ENCODE results near the gene KLHL25.

DNA sequence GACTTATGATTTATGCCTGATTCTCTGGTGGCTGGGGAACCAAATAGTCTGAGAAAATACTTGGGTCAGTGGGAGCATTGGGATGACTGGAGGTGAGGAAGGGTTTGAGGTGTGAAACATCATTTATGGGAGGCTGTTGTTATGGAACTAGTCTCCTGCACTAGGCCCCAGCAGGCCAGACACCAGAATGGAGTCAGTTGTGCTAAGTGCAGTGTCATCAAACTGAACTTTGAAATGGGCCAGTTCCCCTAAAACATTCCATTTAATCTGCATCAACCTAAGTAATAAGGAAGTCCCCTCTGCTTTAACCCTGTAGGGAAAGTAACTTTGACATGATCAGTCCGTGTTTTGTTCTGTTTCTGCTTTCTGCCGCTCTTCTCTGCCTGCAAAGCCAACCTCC, 44.9 kb upstream of the KLHL25 start:
- no peak for TF ChIP-seq POLR2A (IDR thresholded peaks at IDR 0.05)
- no peak for TF ChIP-seq CTCF (IDR thresholded peaks at IDR 0.05)

Measured in esophagus squamous epithelium (tissue), 4 donors.